Esophagus mucosa (tissue), 1 donor: ENCODE measurements around the gene ZNF319. TPM values are rescaled to one million over a fixed set of nuclear protein-coding genes. Genes with fewer than 3 reads are reported as not detected.
A peak's percentile ranks its signal among the peaks of the same experiment; 100 is the strongest.

ENCODE experiments used
- ATAC-seq: fragments of 200-7000 bp; cut with Tn5 transposase; one replicate; pipeline ENCODE4 v1.9.1; 2020
- total RNA-seq: library from RNA; stranded (reverse); gene quantifications from one replicate; pipeline ENCODE4 v1.2.4, GENCODE V29; 2023
- donor health status: DM: yes; HTN: yes; CAD: no.

The ZNF319 gene
- total RNA-seq, 1 donor from 2014 or later: 5.1 TPM

- no peak for ATAC-seq
These were observed 49.1 kb downstream of the ZNF319 start for GRCh38 chr16:57951204-57951960.

- ATAC-seq: no peak
These were observed 50.1 kb downstream of the ZNF319 start for GRCh38 chr16:57950382-57950781.

GRCh38 chr16:57949595-57950238 is 50.8 kb downstream of the ZNF319 start:
- no peak for ATAC-seq

GRCh38 chr16:57949013-57949412 is 51.5 kb downstream of the ZNF319 start:
- ATAC-seq: no peak

GRCh38 chr16:57948027-57948426 is 52.4 kb downstream of the ZNF319 start:
- no peak for ATAC-seq

GRCh38 chr16:57947261-57947660 is 53.2 kb downstream of the ZNF319 start:
- ATAC-seq: no peak

GRCh38 chr16:57946181-57946801 is 54.2 kb downstream of the ZNF319 start:
- no peak for ATAC-seq

- peak; percentile 24 for ATAC-seq
These were observed 54.7 kb downstream of the ZNF319 start for GRCh38 chr16:57945740-57946138.

- no peak for ATAC-seq
These were observed 55.3 kb downstream of the ZNF319 start for GRCh38 chr16:57944970-57945739.

Other genes with a start within 250 kb of the ZNF319 start
- 20.6 TPM for gene KIFC3, start 198.2 kb downstream of the ZNF319 start, total RNA-seq
- gene CNGB1, start 29.5 kb downstream of the ZNF319 start, total RNA-seq: 0.32 TPM
- 26.3 TPM for gene USB1, start 735 bp upstream of the ZNF319 start, total RNA-seq
- 4.6 TPM for gene MMP15, start 25.1 kb upstream of the ZNF319 start, total RNA-seq
- 15.8 TPM for gene CFAP20, start 128.7 kb upstream of the ZNF319 start, total RNA-seq
- gene CSNK2A2, start 197.4 kb upstream of the ZNF319 start, total RNA-seq: 45.8 TPM